BE2C (cell line): ENCODE measurements around the gene CUL1.

Experiments
- DNase-seq: peaks from one replicate; pipeline ENCODE4 v3.0.0-alpha.2; 2020
- H3K27me3 ChIP-seq: fragments of 250-450 bp; sonication (Bioruptor Pico); 2 replicates; pipeline ENCODE4 v1.5.1; 2020; ENCODE audit warnings: mild to moderate bottlenecking
- H3K36me3 ChIP-seq: fragments of 250-450 bp; sonication (Bioruptor Pico); 2 replicates; pipeline ENCODE4 v1.5.1; 2020; ENCODE audit warnings: mild to moderate bottlenecking
- H3K4me1 ChIP-seq: fragments of 250-450 bp; sonication (Bioruptor Pico); 2 replicates; pipeline ENCODE4 v1.5.1; 2020
- H3K4me3 ChIP-seq: 2 replicates; pipeline ENCODE4 v1.5.1; 2011; ENCODE audit warnings: low read depth, low read length
- H3K9me3 ChIP-seq: fragments of 250-450 bp; sonication (Bioruptor Pico); 2 replicates; pipeline ENCODE4 v1.5.1; 2020
- TF ChIP-seq, protein P1 (sequence below): IDR thresholded peaks from 2 replicates; pipeline ENCODE4 v1.5.1; 2012; ENCODE audit warnings: mild to moderate bottlenecking, low read depth, low read length

Gene CUL1

DNA sequence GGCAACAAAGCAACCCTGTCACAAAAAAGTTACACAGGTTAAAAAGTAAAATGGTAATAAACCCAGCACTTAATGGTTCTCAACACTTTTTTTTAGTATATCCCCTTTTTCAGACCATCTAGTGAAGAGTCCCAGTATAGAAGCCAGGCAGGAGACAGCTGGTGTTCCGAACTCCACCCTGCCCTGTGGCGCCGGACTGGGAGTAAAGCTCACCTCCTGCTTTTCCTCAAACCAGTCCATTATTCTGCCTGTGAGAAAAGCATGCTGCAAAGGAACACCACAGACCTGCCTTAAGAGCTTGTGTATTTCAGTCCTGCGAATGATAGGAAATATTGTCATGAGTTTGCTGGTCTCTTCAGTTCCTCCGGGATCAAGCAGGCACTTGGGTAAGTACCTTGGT is 104.4 kb downstream of the CUL1 start:
- TF ChIP-seq, protein P1, sequence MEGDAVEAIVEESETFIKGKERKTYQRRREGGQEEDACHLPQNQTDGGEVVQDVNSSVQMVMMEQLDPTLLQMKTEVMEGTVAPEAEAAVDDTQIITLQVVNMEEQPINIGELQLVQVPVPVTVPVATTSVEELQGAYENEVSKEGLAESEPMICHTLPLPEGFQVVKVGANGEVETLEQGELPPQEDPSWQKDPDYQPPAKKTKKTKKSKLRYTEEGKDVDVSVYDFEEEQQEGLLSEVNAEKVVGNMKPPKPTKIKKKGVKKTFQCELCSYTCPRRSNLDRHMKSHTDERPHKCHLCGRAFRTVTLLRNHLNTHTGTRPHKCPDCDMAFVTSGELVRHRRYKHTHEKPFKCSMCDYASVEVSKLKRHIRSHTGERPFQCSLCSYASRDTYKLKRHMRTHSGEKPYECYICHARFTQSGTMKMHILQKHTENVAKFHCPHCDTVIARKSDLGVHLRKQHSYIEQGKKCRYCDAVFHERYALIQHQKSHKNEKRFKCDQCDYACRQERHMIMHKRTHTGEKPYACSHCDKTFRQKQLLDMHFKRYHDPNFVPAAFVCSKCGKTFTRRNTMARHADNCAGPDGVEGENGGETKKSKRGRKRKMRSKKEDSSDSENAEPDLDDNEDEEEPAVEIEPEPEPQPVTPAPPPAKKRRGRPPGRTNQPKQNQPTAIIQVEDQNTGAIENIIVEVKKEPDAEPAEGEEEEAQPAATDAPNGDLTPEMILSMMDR: no peak
- Histone ChIP-seq H3K36me3 (peaks cover 65% of the 10 kb centered on the region), H3K4me3 (no peak overlapping the region), H3K9me3 (no peaks in the 10 kb centered on the region), H3K4me1 (no peaks in the 10 kb centered on the region), H3K27me3 (no peaks in the 10 kb centered on the region)
- DNase-seq: no peak

DNA sequence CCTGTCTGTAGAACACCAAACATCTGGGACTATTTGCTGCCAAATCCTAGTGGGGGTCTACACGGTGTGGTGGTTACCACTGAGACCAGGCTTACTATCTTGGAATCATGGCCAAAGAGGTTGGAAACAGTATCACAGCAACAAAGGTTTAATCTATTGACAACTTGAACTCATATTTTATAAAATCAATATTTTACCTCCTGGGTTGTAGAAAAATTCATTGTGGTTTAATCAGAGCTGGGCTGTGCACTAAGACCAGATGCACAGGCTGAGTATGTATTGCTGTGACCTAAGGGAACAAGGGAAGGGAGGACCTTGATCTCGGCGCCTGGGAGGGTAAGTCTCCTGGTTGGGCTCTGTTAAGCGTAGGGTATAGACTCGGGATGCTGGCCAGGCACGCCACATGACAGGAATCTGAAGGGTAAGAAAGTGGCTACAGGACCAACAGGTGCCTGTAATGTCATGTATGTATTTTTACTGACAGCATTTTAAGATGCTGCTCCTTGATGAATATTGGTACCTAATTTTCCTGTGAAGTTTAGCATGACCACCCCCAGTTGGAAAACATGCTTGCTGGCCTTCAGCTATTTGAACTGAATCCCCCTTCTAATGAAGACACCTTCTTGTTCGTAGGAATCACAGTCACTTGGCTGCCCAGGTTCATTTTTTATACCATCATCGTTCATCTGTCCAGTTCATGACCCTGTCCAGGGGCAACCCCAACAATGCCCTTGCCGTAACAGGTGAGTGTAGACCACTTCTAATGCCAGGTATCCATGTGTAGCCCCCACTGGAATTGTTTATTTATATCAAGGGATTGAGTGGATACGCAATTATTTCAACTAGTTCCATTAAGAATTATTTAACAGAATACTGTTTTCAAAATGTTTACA is 105.9 kb downstream of the CUL1 start:
- Histone ChIP-seq H3K4me1 (no peaks in the 10 kb centered on the region), H3K9me3 (no peaks in the 10 kb centered on the region), H3K36me3 (peaks cover 61% of the 10 kb centered on the region), H3K27me3 (no peaks in the 10 kb centered on the region), H3K4me3 (no peak overlapping the region)
- no peak for DNase-seq
- TF ChIP-seq, protein P1: no peak

DNA sequence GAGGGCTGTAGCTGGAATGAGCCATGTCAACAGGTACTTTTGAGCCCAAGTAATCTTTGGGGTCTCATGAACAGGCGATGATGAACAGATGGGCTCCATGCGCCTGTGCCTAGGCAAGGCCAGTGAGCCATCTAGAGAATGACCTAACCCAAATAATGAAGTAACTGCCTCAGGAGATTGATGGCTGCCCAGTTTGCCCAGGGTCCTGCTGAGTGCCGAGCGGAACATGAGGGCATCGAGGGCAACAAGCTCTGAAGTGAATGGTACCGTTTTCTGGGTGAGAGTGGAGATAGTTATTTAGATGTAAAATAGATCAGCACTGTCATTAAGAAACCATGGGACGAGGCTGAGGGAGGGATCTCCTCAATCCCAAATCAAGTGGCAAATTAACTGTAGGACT is 107.5 kb downstream of the CUL1 start:
- Histone ChIP-seq H3K36me3 (peaks cover 57% of the 10 kb centered on the region), H3K4me3 (no peak overlapping the region), H3K27me3 (no peaks in the 10 kb centered on the region), H3K9me3 (no peaks in the 10 kb centered on the region), H3K4me1 (no peaks in the 10 kb centered on the region)
- DNase-seq: no peak
- TF ChIP-seq, protein P1: no peak

DNA sequence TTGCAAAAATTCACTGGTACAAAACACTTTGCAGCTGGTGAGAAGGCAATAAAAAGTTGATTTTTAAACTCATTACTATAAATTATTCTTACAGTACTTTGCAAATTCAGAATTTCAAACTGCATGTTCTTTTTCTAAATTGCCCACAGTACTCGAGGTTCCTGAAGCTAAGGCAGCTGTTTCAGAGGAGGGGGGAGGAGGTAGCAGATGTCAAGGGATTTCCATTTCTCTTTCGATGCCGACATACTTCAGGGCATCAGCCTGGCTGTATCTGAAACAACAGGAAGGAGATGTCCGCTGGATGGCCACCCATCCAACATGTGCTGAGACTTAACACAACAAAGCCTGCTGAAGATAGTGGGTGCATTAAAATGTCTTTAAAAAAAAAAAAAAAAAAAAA is 108.7 kb downstream of the CUL1 start:
- Histone ChIP-seq H3K36me3 (peaks cover 55% of the 10 kb centered on the region), H3K27me3 (no peaks in the 10 kb centered on the region), H3K4me3 (no peak overlapping the region), H3K4me1 (no peaks in the 10 kb centered on the region), H3K9me3 (no peaks in the 10 kb centered on the region)
- DNase-seq: no peak
- TF ChIP-seq, protein P1: no peak

DNA sequence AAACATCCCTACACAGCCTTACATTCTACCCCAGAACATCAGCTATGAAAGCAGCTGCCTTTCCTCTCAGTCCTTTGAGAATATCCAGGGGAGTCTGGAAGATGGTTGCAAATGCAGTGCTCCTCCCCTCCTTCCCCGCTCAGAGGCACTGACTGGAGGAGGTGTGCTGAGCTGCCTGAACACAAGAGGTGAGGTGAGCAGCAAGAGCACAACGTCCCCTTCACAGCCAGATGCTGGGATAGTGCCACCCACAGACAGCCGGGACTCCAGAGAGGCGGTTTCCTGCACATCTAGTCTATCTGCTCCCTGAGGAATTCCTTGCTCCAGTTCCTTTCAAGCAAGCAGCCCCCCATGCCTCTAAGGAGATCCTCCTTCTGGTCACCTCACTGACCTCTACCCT is 111.2 kb downstream of the CUL1 start:
- Histone ChIP-seq H3K4me1 (no peaks in the 10 kb centered on the region), H3K27me3 (no peaks in the 10 kb centered on the region), H3K9me3 (no peaks in the 10 kb centered on the region), H3K4me3 (no peak overlapping the region), H3K36me3 (peaks cover 59% of the 10 kb centered on the region)
- DNase-seq: no peak
- TF ChIP-seq, protein P1: no peak

DNA sequence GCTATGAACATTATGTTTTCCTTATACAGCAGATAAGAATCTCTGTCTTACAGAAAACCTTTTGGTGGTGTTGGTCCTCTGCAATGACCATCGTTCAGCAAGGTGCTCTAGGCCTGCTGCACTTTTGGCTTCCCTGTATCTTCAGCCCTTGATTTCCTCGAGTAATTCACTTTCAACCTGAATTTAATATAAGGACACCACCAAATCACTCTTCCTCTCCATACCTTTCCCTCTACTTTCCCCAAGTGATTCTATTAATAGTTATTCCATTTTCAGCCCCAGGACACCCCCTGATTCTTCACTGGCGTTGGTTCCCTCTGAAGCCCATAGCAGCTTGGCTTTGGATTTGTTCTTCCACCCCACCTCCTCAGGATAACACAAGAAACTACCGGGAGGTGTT is 113.2 kb downstream of the CUL1 start:
- TF ChIP-seq, protein P1: no peak
- H3K4me3 ChIP-seq: no peak overlapping the region
- H3K36me3 ChIP-seq: peaks cover 63% of the 10 kb centered on the region
- DNase-seq: no peak
- H3K9me3 ChIP-seq: no peaks in the 10 kb centered on the region
- H3K27me3 ChIP-seq: no peaks in the 10 kb centered on the region
- H3K4me1 ChIP-seq: no peaks in the 10 kb centered on the region
